Left colon (tissue), 2 donors: ENCODE data around the gene ACADSB. TPM values are rescaled to one million over a fixed set of nuclear protein-coding genes. Genes with fewer than 3 reads are reported as not detected.

Experiments
- ATAC-seq: fragments of 200-7000 bp; cut with Tn5 transposase; one replicate; pipeline ENCODE4 v1.9.1; 2020; ENCODE audit warnings: mild to moderate bottlenecking, moderate library complexity
- DNase-seq, 2 donors: peaks; one replicate each; pipeline ENCODE4 v3.0.0-alpha.2; 2020
- intact Hi-C, 2 donors: fragments of 100-400 bp; cut with DNase I in 1 of 2; cut with micrococcal nuclease in 1 of 2; formaldehyde crosslinking; loops; one replicate each; pipeline versions ENCODE4 v1.11.2 to v1.14.0; 2022; cut with DNase I, micrococcal nuclease
- total RNA-seq, 2 donors: library from RNA; stranded (reverse); fragmentation: NEBNext Ultra II Directional; extraction: Animal tissue kit (Norgen Biotek cat#: 25700); gene quantifications; one replicate each; pipeline ENCODE4 v1.2.1, GENCODE V29; 2021
- donor health status: DM: no; HTN: no; CAD: no.
- donor health status: DM: yes; HTN: yes; CAD: no.

Gene ACADSB
- total RNA-seq, 2 donors from 2014 or later, result 39.8 to 45.2 TPM

- ATAC-seq (no peak), DNase-seq (no peak)
- intact Hi-C loops, result no loop called here
Measured at GRCh38 chr10:123031124-123031523, 22.3 kb downstream of the ACADSB start.

DNA sequence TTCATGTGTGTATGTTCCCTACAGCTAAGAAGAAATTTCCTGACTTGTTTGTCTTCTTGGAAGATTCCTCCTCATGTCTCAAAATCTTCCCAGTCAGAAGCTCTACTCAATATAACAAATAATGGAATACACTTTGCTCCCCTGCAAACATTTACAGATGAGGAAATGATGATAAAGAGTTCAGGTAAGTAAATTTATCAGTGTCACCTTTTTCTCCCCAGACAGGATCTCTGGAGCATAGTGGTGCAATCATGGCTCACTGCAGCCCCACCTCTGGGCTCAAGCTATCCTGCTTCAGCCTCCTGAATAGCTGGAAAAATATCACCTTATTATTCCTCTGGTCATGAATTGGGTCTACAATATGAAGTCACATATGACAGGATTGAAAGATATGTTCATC lies 25.5 kb downstream of the ACADSB start:
- no peak for ATAC-seq
- DNase-seq, result no peak
- intact Hi-C loops, result no loop called here

- DNase-seq (no peak), ATAC-seq (no peak)
- intact Hi-C loops, result no loop called here
Measured at GRCh38 chr10:123035467-123036086, 26.8 kb downstream of the ACADSB start.

GRCh38 chr10:123038782-123039631 lies 30.2 kb downstream of the ACADSB start:
- DNase-seq (peak in 1 of 2 donors; percentile 6), ATAC-seq (no peak)
- intact Hi-C loops, result no loop called here

DNA sequence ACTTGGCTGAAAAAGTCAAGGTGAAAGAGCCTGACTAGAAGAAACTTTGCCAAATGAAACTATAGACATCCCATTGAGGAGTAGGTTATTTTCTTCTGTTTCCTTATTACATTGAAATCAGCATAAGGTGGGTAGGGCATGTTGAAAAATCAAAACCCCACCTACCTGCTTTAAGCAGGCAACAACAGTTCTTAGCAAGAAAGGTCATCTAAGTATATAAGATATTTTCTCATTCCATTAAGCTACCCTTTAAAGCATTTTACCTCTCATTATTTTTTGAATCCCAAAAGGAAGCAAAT lies 30.8 kb downstream of the ACADSB start:
- intact Hi-C loops, result no loop called here
- DNase-seq (no peak), ATAC-seq (peak; percentile 81)

GRCh38 chr10:123042708-123043408 lies 34.1 kb downstream of the ACADSB start:
- intact Hi-C loops, result no loop called here
- ATAC-seq (no peak), DNase-seq (no peak)

- intact Hi-C loops, result no loop called here
- DNase-seq (peak; percentile 38 to 44), ATAC-seq (peak; percentile 93)
Measured at GRCh38 chr10:123043409-123043925, 34.7 kb downstream of the ACADSB start.

DNA sequence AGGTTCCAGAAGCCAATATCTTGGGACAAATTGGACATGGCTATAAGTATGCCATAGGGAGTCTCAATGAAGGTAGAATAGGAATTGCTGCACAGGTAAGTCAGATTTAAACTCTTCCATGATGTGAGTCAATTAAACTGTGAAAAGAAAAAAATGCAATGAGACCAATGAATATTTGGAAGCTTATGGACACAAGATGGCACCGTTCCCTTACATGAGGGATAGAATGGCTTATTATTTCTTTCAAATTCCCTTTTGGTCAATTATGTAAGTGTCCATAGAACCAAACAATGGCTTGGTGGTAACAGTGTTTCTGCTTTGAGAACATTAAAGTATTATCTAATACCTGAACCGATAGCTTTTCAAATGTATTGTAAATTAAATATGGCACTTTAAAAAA lies 35.6 kb downstream of the ACADSB start:
- intact Hi-C loops, result no loop called here
- no peak for DNase-seq
- ATAC-seq, result no peak

- ATAC-seq (no peak), DNase-seq (no peak)
- intact Hi-C loops, result no loop called here
Measured at GRCh38 chr10:123045961-123046731, 37.3 kb downstream of the ACADSB start.

DNA sequence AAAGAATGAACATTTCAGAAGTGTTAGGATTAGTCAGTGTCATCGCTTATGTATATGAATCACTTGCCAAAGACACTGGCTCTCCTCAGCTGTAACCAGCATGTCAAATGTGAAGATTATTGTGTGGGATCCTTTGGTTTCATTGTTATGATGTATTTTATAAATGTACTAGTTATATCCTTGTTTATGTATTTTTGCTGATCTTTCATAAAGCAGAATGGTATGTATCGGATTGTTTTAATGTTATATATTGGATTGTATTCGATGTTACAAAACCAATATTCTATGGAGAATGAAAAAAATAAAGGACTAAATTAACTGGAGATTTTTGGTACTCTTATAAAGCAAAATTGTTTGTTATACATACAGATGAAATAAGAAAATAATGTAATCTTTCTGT lies 49.2 kb downstream of the ACADSB start:
- DNase-seq, result no peak
- ATAC-seq, result no peak
- intact Hi-C loops, result no loop called here

DNA sequence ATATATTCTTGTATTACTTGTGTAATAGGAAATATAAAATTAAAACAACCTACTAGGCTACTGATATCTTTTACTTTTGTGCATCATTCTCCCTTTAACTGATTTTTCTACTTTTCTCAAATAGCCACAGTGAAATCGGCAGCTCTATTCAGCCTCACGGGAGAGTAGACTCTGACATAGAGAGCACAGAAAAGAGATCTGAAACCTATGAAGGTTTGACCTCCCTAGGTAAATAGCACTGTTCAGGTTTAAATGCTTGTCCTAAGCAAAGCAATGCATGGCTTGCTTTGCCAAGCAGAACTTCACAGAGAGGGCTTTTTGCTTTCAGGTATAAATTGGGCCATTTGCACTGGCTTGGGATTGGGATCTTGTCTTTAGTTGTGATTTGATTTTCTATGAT lies 53.1 kb downstream of the ACADSB start:
- DNase-seq (no peak), ATAC-seq (no peak)
- intact Hi-C loops, result no loop called here

DNA sequence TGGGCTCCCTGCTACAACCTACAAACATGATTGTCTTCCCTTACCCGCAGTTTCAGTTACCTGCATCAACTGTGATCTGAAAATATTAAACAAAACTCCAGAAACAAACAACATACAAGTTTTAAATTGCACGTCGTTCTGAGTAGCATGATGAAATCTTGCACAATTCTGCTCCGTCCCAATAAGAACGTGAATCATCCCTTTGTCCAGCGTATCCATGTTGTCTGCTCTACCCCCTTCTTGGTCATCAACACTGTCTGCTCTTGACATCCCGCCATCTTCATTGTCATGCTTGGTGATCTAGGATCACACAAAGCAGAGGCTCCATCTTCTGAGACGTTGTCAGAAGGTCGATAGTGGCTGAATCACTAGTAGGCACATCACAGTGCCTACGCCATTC lies 53.9 kb downstream of the ACADSB start:
- no peak for ATAC-seq
- no peak for DNase-seq
- intact Hi-C loops, result no loop called here

DNA sequence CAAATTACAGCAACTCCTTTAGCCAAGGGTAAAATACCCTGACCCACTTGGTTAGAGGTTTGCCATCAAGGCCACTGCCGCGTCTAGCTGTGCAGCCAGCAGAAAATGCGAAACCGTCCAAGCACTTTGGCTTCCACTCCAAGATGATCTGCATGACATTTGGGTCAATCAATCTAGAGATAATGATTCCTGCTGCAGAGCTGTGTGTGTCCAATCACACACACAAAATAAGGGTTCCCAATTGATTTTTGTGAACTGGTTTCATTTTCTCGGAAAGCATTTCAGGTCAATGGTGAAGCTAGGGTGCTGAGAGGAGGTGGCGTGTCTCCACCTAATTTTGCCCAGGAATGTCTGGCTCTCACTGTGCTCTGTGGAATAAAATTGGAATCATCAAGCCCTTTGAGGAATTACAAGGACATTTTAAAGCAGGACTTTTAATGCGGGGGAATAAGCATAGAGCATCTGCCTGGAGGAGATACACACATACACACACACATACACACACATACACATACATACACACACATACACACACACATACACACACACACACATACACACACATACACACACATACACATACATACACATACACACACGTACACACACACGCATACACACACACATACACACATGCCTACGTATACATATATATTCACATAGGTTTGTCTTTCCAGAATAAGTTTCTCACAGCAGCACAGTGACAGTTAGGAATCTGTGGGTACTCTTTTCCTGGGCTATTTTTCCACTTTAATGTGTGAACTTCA lies 59.5 kb downstream of the ACADSB start:
- intact Hi-C loops, result no loop called here
- ATAC-seq, result no peak
- no peak for DNase-seq

GRCh38 chr10:123069246-123069986 lies 60.6 kb downstream of the ACADSB start:
- ATAC-seq, result no peak
- no peak for DNase-seq
- intact Hi-C loops, result no loop called here

DNA sequence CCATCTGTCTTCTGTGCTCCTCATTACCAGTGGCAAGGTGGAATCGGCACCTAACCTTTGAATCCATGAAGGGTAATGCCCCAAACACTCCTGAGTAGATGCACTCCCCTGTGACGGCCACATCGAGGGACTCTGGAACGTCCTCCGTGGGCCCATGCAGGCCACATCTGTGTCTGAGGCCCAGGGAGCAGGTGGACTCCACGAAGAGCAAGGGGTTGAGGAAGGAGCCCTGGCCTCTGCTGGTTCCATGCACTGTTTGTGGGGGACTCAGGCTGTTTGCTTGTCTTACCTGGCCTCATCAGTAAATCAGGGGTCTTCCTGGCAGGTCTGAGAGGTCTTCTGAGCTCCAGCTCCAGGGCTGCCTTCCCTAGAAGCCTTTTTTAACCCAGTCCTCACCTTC lies 64.4 kb downstream of the ACADSB start:
- intact Hi-C loops, result no loop called here
- DNase-seq (no peak), ATAC-seq (no peak)

DNA sequence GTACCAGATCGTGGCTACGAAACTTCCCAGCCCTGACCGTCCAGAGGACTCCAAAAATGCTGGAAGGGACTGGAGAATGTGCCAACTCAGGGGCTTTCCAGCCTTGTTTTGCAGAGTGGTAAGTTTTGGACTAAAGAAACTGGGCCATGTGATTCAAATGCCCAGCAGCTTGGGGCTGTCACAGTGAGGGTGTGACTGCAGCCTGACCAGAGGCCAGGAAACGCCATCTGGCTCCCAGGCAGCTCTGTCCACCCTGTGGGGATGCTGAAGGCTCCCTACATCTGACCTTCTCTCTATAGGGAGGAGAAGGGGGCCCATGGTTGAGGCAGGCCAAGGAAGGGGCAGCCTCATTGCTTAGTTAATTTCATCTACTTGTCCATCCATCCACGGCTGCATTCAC lies 65.4 kb downstream of the ACADSB start:
- ATAC-seq (no peak), DNase-seq (no peak)
- intact Hi-C loops, result no loop called here

DNA sequence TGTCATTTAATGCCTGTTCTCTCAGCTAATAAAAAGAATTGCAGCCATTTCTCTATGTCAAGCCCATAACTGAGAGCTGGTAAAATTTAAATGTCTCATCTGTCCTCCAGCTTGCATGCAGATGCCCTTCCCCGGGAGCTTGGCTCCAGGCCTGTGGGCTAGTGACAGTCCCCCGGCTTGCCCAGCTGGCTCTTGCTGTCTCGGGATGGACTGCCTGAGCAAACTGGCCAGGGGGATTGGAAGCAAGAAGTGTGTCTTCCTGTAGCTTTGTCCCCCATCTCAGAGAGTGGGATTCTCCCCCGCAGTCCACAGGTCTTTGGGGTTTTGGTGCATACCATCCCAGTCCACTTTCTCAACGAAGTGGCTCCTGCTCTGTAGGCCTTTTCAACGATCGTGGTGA lies 73.1 kb downstream of the ACADSB start:
- intact Hi-C loops, result no loop called here

DNA sequence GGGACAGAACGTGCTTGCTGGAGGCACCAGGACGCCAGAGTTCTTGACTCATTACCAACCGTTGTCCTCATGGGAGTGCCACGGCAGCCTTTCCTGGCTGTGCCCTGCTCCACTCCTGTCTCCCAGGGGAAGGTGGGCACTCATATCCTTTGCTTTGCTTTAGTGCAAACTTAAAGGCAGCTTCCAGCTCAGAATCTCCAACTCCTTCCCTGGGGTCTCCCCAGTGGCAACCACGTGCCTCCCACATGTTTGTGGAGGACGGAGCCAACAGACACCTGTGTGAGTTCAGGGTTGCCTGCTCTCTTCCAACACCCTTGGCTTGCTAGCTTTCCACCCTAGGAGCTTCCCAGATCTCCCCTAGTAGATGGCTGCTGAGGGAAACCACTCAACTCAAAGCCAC lies 75.0 kb downstream of the ACADSB start:
- ATAC-seq, result no peak
- no peak for DNase-seq
- intact Hi-C loops, result no loop called here

More for the DNA sequence above, 73.1 kb downstream of the ACADSB start:
- ATAC-seq, result no peak
- no peak for DNase-seq
